HEK293 (cell line): ENCODE data around the gene SIK3.

Experiments used
- EGR2 ChIP-seq: fragments of 450-650 bp; formaldehyde crosslinking; IDR thresholded peaks from 2 replicates; pipeline ENCODE4 v1.5.1; 2016; ENCODE audit warnings: low read depth, missing biosample characterization, missing genetic modification characterization
- GLIS2 ChIP-seq: fragments of 450-650 bp; formaldehyde crosslinking; IDR thresholded peaks from 2 replicates; pipeline ENCODE4 v1.5.1; 2016; ENCODE audit warnings: missing biosample characterization, missing genetic modification characterization
- KLF1 ChIP-seq: fragments of 450-650 bp; formaldehyde crosslinking; IDR thresholded peaks from 2 replicates; pipeline ENCODE4 v1.5.1; 2016; ENCODE audit warnings: missing biosample characterization, missing genetic modification characterization
- KLF10 ChIP-seq: fragments of 450-650 bp; IDR thresholded peaks from 2 replicates; pipeline ENCODE4 v1.5.1; 2018; ENCODE audit warnings: missing biosample characterization, mild to moderate bottlenecking, missing genetic modification characterization
- KLF16 ChIP-seq: fragments of 450-650 bp; formaldehyde crosslinking; IDR thresholded peaks from 2 replicates; pipeline ENCODE4 v1.5.1; 2017; ENCODE audit warnings: missing biosample characterization, missing genetic modification characterization
- MEIS1 ChIP-seq: sonication (generic); formaldehyde crosslinking; IDR thresholded peaks from 2 replicates; pipeline ENCODE4 v1.8.1; 2022; ENCODE audit warnings: missing genetic modification reagents, mild to moderate bottlenecking, borderline replicate concordance
- MZF1 ChIP-seq: fragments of 450-650 bp; formaldehyde crosslinking; IDR thresholded peaks from 2 replicates; pipeline ENCODE4 v1.5.1; 2017; ENCODE audit warnings: missing biosample characterization, missing genetic modification characterization, borderline replicate concordance
- SALL2 ChIP-seq: fragments of 450-650 bp; formaldehyde crosslinking; IDR thresholded peaks from 2 replicates; pipeline ENCODE4 v1.5.0; 2017; ENCODE audit warnings: missing biosample characterization, mild to moderate bottlenecking, missing genetic modification characterization, borderline replicate concordance
- SP3 ChIP-seq: fragments of 450-650 bp; formaldehyde crosslinking; IDR thresholded peaks from 2 replicates; pipeline ENCODE4 v1.5.1; 2016; ENCODE audit warnings: missing biosample characterization, missing genetic modification characterization
- WT1 ChIP-seq: fragments of 450-650 bp; formaldehyde crosslinking; IDR thresholded peaks from 2 replicates; pipeline ENCODE4 v1.5.1; 2016; ENCODE audit warnings: missing biosample characterization, missing genetic modification characterization
- YY2 ChIP-seq: fragments of 450-650 bp; formaldehyde crosslinking; IDR thresholded peaks from 2 replicates; pipeline ENCODE4 v1.5.1; 2016; ENCODE audit warnings: missing biosample characterization, missing genetic modification characterization
- ZBTB8A ChIP-seq: fragments of 450-650 bp; formaldehyde crosslinking; IDR thresholded peaks from 2 replicates; pipeline ENCODE4 v1.5.1; 2016; ENCODE audit warnings: missing biosample characterization, missing genetic modification characterization
- ZEB2 ChIP-seq: fragments of 450-650 bp; formaldehyde crosslinking; IDR thresholded peaks from 2 replicates; pipeline ENCODE4 v1.5.1; 2016; ENCODE audit warnings: missing biosample characterization, missing genetic modification characterization
- ZFHX2 ChIP-seq: fragments of 450-650 bp; formaldehyde crosslinking; conservative IDR thresholded peaks from 2 replicates; pipeline ENCODE4 v1.5.1; 2016; ENCODE audit warnings: missing biosample characterization, missing genetic modification characterization
- ZFP41 ChIP-seq: fragments of 450-650 bp; formaldehyde crosslinking; IDR thresholded peaks from 2 replicates; pipeline ENCODE4 v1.5.1; 2016; ENCODE audit warnings: missing biosample characterization, missing genetic modification characterization, borderline replicate concordance
- ZNF121 ChIP-seq: fragments of 450-650 bp; formaldehyde crosslinking; IDR thresholded peaks from 2 replicates; pipeline ENCODE4 v1.5.1; 2016; ENCODE audit warnings: missing biosample characterization, missing genetic modification characterization
- ZNF140 ChIP-seq: fragments of 450-650 bp; formaldehyde crosslinking; IDR thresholded peaks from 2 replicates; pipeline ENCODE4 v1.5.1; 2016; ENCODE audit warnings: missing biosample characterization, missing genetic modification characterization
- ZNF2 ChIP-seq: fragments of 450-650 bp; formaldehyde crosslinking; IDR thresholded peaks from 2 replicates; pipeline ENCODE4 v1.5.1; 2016; ENCODE audit warnings: missing biosample characterization, missing genetic modification characterization
- ZNF48 ChIP-seq: fragments of 450-650 bp; formaldehyde crosslinking; IDR thresholded peaks from 2 replicates; pipeline ENCODE4 v1.5.1; 2016; ENCODE audit warnings: missing biosample characterization, missing genetic modification characterization
- ZNF549 ChIP-seq: fragments of 450-650 bp; IDR thresholded peaks from 2 replicates; pipeline ENCODE4 v1.5.1; 2018; ENCODE audit warnings: missing biosample characterization, missing genetic modification characterization, mild to moderate bottlenecking, inconsistent platforms, moderate library complexity
- ZNF558 ChIP-seq: fragments of 450-650 bp; formaldehyde crosslinking; IDR thresholded peaks from 2 replicates; pipeline ENCODE4 v1.5.1; 2016; ENCODE audit warnings: missing biosample characterization, missing genetic modification characterization
- ZNF600 ChIP-seq: fragments of 450-650 bp; formaldehyde crosslinking; IDR thresholded peaks from 2 replicates; pipeline ENCODE4 v1.5.1; 2016; ENCODE audit warnings: missing biosample characterization, missing genetic modification characterization
- ZNF610 ChIP-seq: fragments of 450-650 bp; formaldehyde crosslinking; IDR thresholded peaks from 2 replicates; pipeline ENCODE4 v1.5.1; 2016; ENCODE audit warnings: missing biosample characterization, missing genetic modification characterization, borderline replicate concordance
- ZNF624 ChIP-seq: fragments of 450-650 bp; formaldehyde crosslinking; IDR thresholded peaks from 2 replicates; pipeline ENCODE4 v1.5.1; 2017; ENCODE audit warnings: missing biosample characterization, missing genetic modification characterization
- ZNF660 ChIP-seq: fragments of 450-650 bp; IDR thresholded peaks from 2 replicates; pipeline ENCODE4 v1.5.1; 2018; ENCODE audit warnings: missing biosample characterization, mild to moderate bottlenecking, missing genetic modification characterization
- ZNF677 ChIP-seq: fragments of 450-650 bp; IDR thresholded peaks from 2 replicates; pipeline ENCODE4 v1.5.0; 2018; ENCODE audit warnings: missing biosample characterization, mild to moderate bottlenecking, missing genetic modification characterization, moderate library complexity
- ZNF747 ChIP-seq: fragments of 450-650 bp; formaldehyde crosslinking; IDR thresholded peaks from 2 replicates; pipeline ENCODE4 v1.5.1; 2016; ENCODE audit warnings: missing biosample characterization, missing genetic modification characterization
- ZNF843 ChIP-seq: fragments of 450-650 bp; formaldehyde crosslinking; IDR thresholded peaks from 2 replicates; pipeline ENCODE4 v1.5.1; 2016; ENCODE audit warnings: missing biosample characterization, missing genetic modification characterization
- ZSCAN30 ChIP-seq: fragments of 450-650 bp; IDR thresholded peaks from 2 replicates; pipeline ENCODE4 v1.5.1; 2018; ENCODE audit warnings: missing biosample characterization, mild to moderate bottlenecking, missing genetic modification characterization, moderate library complexity
- ZXDB ChIP-seq: fragments of 450-650 bp; formaldehyde crosslinking; IDR thresholded peaks from 2 replicates; pipeline ENCODE4 v1.5.1; 2016; ENCODE audit warnings: missing biosample characterization, missing genetic modification characterization
- TF ChIP-seq, protein P1 (sequence below): fragments of 450-650 bp; formaldehyde crosslinking; conservative IDR thresholded peaks from 2 replicates; pipeline ENCODE4 v1.5.1; 2016; ENCODE audit warnings: low read depth, missing biosample characterization, missing genetic modification characterization
- TF ChIP-seq, protein P2 (sequence below): fragments of 450-650 bp; formaldehyde crosslinking; IDR thresholded peaks from 2 replicates; pipeline ENCODE4 v1.5.1; 2016; ENCODE audit warnings: missing biosample characterization, missing genetic modification characterization
- TF ChIP-seq, protein P3 (sequence below): fragments of 450-650 bp; formaldehyde crosslinking; conservative IDR thresholded peaks from 2 replicates; pipeline ENCODE4 v1.5.1; 2016; ENCODE audit warnings: low read depth, missing biosample characterization, missing genetic modification characterization

SIK3 gene

DNA sequence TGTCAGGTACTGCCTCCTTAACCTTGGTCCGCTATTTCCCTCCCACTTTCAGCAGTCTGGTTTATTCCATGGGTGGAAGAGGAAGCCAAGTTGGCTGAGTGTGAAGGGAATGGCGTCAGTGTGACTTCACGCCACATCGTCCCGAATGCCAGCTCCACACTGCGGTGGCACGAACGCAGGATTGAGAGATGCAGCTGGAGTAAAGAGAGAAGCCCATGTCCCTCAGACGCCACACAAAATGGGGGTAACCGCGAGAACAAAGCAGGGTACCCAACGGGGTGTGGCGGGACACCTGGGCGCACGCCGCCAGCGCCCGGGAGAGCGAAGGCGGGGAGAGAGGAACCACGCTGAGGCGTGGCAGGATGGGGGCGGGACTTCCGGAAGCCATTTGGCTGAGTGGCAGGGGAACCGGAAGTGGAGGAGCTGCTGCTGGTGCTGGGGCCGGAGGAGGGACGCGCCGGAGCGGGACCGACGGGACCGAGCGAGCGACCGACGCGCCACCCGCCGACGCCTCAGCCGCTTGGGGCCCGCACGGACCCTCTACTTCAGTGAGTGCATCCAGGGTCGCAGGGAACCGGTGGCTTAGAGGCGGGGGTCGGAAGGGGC is 45.7 kb upstream of the SIK3 start, which contains the start of gene PAFAH1B2 (continued):
- no peak; the same call in 1 of the 2 replicates for TF ChIP-seq ZSCAN30 (tag by site-specific recombination)
- TF ChIP-seq SALL2 (tag by site-specific recombination), result no peak
- no peak for TF ChIP-seq WT1 (tag by site-specific recombination)
- TF ChIP-seq ZNF140 (tag by site-specific recombination), result no peak
- peak; percentile 84 for TF ChIP-seq ZEB2 (tag by site-specific recombination)
- no peak for TF ChIP-seq ZNF843
- no peak for TF ChIP-seq ZNF677 (tag by site-specific recombination)
- peak; percentile 44; the same call in 1 of the 2 replicates for TF ChIP-seq GLIS2 (tag by site-specific recombination)
- peak; percentile 47 for TF ChIP-seq KLF10
- TF ChIP-seq ZFHX2, result peak; percentile 67
- TF ChIP-seq MEIS1 (CRISPR knock-in tag), result no peak
- TF ChIP-seq ZNF660 (tag by site-specific recombination), result 0 out of 2 replicates have a peak, but pooled peaks have one; percentile 43
- no peak for TF ChIP-seq ZNF121 (tag by site-specific recombination)
- no peak for TF ChIP-seq ZNF558
- TF ChIP-seq ZNF610 (tag by site-specific recombination), result peak; percentile 69; the same call in 1 of the 2 replicates
- no peak for TF ChIP-seq MZF1
- TF ChIP-seq, protein P1, sequence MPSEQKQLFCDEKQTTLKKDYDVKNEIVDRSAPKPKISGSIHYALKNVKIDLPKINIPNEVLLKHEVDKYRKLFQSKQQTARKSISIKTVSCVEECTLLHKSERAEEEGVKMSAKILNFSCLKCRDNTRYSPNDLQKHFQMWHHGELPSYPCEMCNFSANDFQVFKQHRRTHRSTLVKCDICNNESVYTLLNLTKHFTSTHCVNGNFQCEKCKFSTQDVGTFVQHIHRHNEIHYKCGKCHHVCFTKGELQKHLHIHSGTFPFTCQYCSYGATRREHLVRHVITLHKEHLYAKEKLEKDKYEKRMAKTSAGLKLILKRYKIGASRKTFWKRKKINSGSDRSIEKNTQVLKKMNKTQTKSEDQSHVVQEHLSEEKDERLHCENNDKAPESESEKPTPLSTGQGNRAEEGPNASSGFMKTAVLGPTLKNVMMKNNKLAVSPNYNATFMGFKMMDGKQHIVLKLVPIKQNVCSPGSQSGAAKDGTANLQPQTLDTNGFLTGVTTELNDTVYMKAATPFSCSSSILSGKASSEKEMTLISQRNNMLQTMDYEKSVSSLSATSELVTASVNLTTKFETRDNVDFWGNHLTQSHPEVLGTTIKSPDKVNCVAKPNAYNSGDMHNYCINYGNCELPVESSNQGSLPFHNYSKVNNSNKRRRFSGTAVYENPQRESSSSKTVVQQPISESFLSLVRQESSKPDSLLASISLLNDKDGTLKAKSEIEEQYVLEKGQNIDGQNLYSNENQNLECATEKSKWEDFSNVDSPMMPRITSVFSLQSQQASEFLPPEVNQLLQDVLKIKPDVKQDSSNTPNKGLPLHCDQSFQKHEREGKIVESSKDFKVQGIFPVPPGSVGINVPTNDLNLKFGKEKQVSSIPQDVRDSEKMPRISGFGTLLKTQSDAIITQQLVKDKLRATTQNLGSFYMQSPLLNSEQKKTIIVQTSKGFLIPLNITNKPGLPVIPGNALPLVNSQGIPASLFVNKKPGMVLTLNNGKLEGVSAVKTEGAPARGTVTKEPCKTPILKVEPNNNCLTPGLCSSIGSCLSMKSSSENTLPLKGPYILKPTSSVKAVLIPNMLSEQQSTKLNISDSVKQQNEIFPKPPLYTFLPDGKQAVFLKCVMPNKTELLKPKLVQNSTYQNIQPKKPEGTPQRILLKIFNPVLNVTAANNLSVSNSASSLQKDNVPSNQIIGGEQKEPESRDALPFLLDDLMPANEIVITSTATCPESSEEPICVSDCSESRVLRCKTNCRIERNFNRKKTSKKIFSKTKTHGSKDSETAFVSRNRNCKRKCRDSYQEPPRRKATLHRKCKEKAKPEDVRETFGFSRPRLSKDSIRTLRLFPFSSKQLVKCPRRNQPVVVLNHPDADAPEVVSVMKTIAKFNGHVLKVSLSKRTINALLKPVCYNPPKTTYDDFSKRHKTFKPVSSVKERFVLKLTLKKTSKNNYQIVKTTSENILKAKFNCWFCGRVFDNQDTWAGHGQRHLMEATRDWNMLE (tag by site-specific recombination), result 0 out of 2 replicates have a peak, but pooled peaks have one; percentile 8
- TF ChIP-seq, protein P2, sequence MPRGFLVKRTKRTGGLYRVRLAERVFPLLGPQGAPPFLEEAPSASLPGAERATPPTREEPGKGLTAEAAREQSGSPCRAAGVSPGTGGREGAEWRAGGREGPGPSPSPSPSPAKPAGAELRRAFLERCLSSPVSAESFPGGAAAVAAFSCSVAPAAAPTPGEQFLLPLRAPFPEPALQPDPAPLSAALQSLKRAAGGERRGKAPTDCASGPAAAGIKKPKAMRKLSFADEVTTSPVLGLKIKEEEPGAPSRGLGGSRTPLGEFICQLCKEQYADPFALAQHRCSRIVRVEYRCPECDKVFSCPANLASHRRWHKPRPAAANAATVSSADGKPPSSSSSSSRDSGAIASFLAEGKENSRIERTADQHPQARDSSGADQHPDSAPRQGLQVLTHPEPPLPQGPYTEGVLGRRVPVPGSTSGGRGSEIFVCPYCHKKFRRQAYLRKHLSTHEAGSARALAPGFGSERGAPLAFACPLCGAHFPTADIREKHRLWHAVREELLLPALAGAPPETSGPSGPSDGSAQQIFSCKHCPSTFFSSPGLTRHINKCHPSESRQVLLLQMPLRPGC, result 0 out of 2 replicates have a peak, but pooled peaks have one; percentile 27
- no peak for TF ChIP-seq ZNF48
- peak; percentile 47; the same call in 1 of the 2 replicates for TF ChIP-seq YY2
- peak; percentile 55 for TF ChIP-seq EGR2 (tag by site-specific recombination)
- peak; percentile 56 for TF ChIP-seq ZXDB (tag by site-specific recombination)
- TF ChIP-seq ZBTB8A (tag by site-specific recombination), result peak; percentile 96
- peak; percentile 86 for TF ChIP-seq ZNF2 (tag by site-specific recombination)
- TF ChIP-seq SP3 (tag by site-specific recombination), result peak; percentile 79
- TF ChIP-seq, protein P3, sequence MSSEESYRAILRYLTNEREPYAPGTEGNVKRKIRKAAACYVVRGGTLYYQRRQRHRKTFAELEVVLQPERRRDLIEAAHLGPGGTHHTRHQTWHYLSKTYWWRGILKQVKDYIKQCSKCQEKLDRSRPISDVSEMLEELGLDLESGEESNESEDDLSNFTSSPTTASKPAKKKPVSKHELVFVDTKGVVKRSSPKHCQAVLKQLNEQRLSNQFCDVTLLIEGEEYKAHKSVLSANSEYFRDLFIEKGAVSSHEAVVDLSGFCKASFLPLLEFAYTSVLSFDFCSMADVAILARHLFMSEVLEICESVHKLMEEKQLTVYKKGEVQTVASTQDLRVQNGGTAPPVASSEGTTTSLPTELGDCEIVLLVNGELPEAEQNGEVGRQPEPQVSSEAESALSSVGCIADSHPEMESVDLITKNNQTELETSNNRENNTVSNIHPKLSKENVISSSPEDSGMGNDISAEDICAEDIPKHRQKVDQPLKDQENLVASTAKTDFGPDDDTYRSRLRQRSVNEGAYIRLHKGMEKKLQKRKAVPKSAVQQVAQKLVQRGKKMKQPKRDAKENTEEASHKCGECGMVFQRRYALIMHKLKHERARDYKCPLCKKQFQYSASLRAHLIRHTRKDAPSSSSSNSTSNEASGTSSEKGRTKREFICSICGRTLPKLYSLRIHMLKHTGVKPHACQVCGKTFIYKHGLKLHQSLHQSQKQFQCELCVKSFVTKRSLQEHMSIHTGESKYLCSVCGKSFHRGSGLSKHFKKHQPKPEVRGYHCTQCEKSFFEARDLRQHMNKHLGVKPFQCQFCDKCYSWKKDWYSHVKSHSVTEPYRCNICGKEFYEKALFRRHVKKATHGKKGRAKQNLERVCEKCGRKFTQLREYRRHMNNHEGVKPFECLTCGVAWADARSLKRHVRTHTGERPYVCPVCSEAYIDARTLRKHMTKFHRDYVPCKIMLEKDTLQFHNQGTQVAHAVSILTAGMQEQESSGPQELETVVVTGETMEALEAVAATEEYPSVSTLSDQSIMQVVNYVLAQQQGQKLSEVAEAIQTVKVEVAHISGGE (tag by site-specific recombination), result peak; percentile 93
- TF ChIP-seq ZNF624 (tag by site-specific recombination), result no peak
- TF ChIP-seq KLF1 (tag by site-specific recombination), result peak; percentile 57
- TF ChIP-seq ZNF747 (tag by site-specific recombination), result no peak
- TF ChIP-seq ZNF600 (tag by site-specific recombination), result peak; percentile 42; the same call in 1 of the 2 replicates
- TF ChIP-seq KLF16 (tag by site-specific recombination), result peak; percentile 52; the same call in 1 of the 2 replicates
- TF ChIP-seq ZFP41, result no peak
- TF ChIP-seq ZNF549, result no peak
